ENCODE measurements around the gene LSAMP. TPM values are rescaled to one million over a fixed set of nuclear protein-coding genes. Genes with fewer than 3 reads are reported as not detected.

The LSAMP gene
- total and polyA plus RNA-seq, 2 experiments from 2014 or later, result 2.0 to 2.9 TPM

- no peak overlapping the region for H3K27ac ChIP-seq (ENCODE audit: low read depth)
- no peaks in the 10 kb centered on the region for H3K27me3 ChIP-seq (ENCODE audit: insufficient read depth)
- peaks cover 5% of the 10 kb centered on the region; the same call in 1 of the 2 replicates for H3K36me3 ChIP-seq (ENCODE audit: insufficient read depth)
- Mint-ChIP-seq H3K27me3 (ENCODE audit: insufficient read depth, low read depth, poor library complexity) (no peaks in the 10 kb centered on the region), H3K36me3 (ENCODE audit: low read depth) (no peaks in the 10 kb centered on the region), H3K27ac (no peak overlapping the region), H3K9me3 (no peaks in the 10 kb centered on the region), H3K4me1 (no peaks in the 10 kb centered on the region; the same call in 2 of the 3 replicates), H3K4me3 (no peak overlapping the region)
- H3K4me1 ChIP-seq (ENCODE audit: insufficient read depth), result no peaks in the 10 kb centered on the region
- no peak overlapping the region for H3K4me3 ChIP-seq
- no peak for DNase-seq (ENCODE audit: low spot score)
- H3F3A ChIP-seq (replicated peaks; ENCODE audit: low read depth), result no peaks in the 10 kb centered on the region
- no peak overlapping the region for H3K4me2 ChIP-seq
- TF ChIP-seq NANOG (IDR thresholded peaks at IDR 0.05; ENCODE audit: borderline replicate concordance) (no peak), EZH2 (IDR thresholded peaks at IDR 0.05; ENCODE audit: low read depth, unreplicated experiment) (no peak), POLR2AphosphoS5 (IDR thresholded peaks at IDR 0.05; ENCODE audit: low read depth) (no peak), ZNF331 (CRISPR knock-in tag; IDR thresholded peaks at IDR 0.05; ENCODE audit: low read depth) (no peak), EZH2phosphoT487 (IDR thresholded peaks at IDR 0.05; ENCODE audit: unreplicated experiment) (no peak), REST (IDR thresholded peaks at IDR 0.05; ENCODE audit: unreplicated experiment) (no peak), CTCF (conservative IDR thresholded peaks at IDR 0.05; ENCODE audit: low read depth in 2 of 2) (no peak), ZNF114 (CRISPR knock-in tag; IDR thresholded peaks at IDR 0.05) (no peak), CREB1 (CRISPR knock-in tag; IDR thresholded peaks at IDR 0.05; ENCODE audit: low read depth) (no peak), JUNB (IDR thresholded peaks at IDR 0.05; ENCODE audit: unreplicated experiment) (no peak), STAT1 (IDR thresholded peaks at IDR 0.05; ENCODE audit: unreplicated experiment) (no peak)
- TF ChIP-seq, protein P1, sequence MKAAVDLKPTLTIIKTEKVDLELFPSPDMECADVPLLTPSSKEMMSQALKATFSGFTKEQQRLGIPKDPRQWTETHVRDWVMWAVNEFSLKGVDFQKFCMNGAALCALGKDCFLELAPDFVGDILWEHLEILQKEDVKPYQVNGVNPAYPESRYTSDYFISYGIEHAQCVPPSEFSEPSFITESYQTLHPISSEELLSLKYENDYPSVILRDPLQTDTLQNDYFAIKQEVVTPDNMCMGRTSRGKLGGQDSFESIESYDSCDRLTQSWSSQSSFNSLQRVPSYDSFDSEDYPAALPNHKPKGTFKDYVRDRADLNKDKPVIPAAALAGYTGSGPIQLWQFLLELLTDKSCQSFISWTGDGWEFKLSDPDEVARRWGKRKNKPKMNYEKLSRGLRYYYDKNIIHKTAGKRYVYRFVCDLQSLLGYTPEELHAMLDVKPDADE (IDR thresholded peaks at IDR 0.05), result no peak
- TF ChIP-seq, protein P2, sequence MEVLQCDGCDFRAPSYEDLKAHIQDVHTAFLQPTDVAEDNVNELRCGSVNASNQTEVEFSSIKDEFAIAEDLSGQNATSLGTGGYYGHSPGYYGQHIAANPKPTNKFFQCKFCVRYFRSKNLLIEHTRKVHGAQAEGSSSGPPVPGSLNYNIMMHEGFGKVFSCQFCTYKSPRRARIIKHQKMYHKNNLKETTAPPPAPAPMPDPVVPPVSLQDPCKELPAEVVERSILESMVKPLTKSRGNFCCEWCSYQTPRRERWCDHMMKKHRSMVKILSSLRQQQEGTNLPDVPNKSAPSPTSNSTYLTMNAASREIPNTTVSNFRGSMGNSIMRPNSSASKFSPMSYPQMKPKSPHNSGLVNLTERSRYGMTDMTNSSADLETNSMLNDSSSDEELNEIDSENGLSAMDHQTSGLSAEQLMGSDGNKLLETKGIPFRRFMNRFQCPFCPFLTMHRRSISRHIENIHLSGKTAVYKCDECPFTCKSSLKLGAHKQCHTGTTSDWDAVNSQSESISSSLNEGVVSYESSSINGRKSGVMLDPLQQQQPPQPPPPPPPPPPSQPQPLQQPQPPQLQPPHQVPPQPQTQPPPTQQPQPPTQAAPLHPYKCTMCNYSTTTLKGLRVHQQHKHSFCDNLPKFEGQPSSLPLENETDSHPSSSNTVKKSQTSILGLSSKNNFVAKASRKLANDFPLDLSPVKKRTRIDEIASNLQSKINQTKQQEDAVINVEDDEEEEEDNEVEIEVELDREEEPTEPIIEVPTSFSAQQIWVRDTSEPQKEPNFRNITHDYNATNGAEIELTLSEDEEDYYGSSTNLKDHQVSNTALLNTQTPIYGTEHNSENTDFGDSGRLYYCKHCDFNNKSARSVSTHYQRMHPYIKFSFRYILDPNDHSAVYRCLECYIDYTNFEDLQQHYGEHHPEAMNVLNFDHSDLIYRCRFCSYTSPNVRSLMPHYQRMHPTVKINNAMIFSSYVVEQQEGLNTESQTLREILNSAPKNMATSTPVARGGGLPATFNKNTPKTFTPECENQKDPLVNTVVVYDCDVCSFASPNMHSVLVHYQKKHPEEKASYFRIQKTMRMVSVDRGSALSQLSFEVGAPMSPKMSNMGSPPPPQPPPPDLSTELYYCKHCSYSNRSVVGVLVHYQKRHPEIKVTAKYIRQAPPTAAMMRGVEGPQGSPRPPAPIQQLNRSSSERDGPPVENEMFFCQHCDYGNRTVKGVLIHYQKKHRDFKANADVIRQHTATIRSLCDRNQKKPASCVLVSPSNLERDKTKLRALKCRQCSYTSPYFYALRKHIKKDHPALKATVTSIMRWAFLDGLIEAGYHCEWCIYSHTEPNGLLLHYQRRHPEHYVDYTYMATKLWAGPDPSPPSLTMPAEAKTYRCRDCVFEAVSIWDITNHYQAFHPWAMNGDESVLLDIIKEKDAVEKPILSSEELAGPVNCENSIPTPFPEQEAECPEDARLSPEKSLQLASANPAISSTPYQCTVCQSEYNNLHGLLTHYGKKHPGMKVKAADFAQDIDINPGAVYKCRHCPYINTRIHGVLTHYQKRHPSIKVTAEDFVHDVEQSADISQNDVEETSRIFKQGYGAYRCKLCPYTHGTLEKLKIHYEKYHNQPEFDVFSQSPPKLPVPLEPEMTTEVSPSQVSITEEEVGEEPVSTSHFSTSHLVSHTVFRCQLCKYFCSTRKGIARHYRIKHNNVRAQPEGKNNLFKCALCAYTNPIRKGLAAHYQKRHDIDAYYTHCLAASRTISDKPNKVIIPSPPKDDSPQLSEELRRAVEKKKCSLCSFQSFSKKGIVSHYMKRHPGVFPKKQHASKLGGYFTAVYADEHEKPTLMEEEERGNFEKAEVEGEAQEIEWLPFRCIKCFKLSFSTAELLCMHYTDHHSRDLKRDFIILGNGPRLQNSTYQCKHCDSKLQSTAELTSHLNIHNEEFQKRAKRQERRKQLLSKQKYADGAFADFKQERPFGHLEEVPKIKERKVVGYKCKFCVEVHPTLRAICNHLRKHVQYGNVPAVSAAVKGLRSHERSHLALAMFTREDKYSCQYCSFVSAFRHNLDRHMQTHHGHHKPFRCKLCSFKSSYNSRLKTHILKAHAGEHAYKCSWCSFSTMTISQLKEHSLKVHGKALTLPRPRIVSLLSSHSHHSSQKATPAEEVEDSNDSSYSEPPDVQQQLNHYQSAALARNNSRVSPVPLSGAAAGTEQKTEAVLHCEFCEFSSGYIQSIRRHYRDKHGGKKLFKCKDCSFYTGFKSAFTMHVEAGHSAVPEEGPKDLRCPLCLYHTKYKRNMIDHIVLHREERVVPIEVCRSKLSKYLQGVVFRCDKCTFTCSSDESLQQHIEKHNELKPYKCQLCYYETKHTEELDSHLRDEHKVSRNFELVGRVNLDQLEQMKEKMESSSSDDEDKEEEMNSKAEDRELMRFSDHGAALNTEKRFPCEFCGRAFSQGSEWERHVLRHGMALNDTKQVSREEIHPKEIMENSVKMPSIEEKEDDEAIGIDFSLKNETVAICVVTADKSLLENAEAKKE (CRISPR knock-in tag; IDR thresholded peaks at IDR 0.05), result no peak
- H2AFZ ChIP-seq, result no peak overlapping the region
- H3K79me2 ChIP-seq (replicated peaks; ENCODE audit: insufficient read depth), result no peaks in the 10 kb centered on the region
- no peak for ATAC-seq
- no peaks in the 10 kb centered on the region for H4K20me1 ChIP-seq (replicated peaks; ENCODE audit: insufficient read depth)
- H3K9me2 ChIP-seq (ENCODE audit: insufficient read depth), result no peaks in the 10 kb centered on the region
Measured at GRCh38 chr3:116417151-116417550, 28.1 kb downstream of the LSAMP start.
